Esophagus (tissue), 2 donors: Measurements from ENCODE around the gene ADCY1. TPM values are rescaled to one million over a fixed set of nuclear protein-coding genes. Genes with fewer than 3 reads are reported as not detected.

Experiments
- H3K27ac ChIP-seq, 2 donors: one replicate each; pipeline ENCODE4 v1.5.1; 2013; ENCODE audit warnings: low read depth in 2 of 2, mild to moderate bottlenecking in 2 of 2, inconsistent platforms in 1 of 2, low read length in 1 of 2, moderate library complexity in 1 of 2
- H3K27me3 ChIP-seq, 2 donors: one replicate each; pipeline ENCODE4 v1.6.1; 2013; ENCODE audit warnings: low read length in 2 of 2, control low read depth in 1 of 2, mild to moderate bottlenecking in 1 of 2; ENCODE audit not compliant: insufficient read depth in 2 of 2, control insufficient read depth in 1 of 2
- H3K36me3 ChIP-seq, 2 donors: one replicate each; pipeline ENCODE4 v1.6.1; 2013; ENCODE audit warnings: low read length in 1 of 2; ENCODE audit not compliant: control insufficient read depth in 2 of 2, insufficient read depth in 2 of 2
- H3K4me1 ChIP-seq, 2 donors: one replicate each; pipeline ENCODE4 v1.6.1; 2013; ENCODE audit warnings: low read length in 1 of 2; ENCODE audit not compliant: control insufficient read depth in 2 of 2, insufficient read depth in 2 of 2
- H3K4me3 ChIP-seq, 2 donors: one replicate each; pipeline ENCODE4 v1.5.1; 2013; ENCODE audit warnings: low read length in 2 of 2, mild to moderate bottlenecking in 2 of 2, low read depth in 1 of 2, moderate library complexity in 1 of 2
- H3K9me3 ChIP-seq, 2 donors: one replicate each; pipeline ENCODE4 v1.6.1; 2013; ENCODE audit warnings: mild to moderate bottlenecking in 2 of 2, low read depth in 1 of 2, low read length in 1 of 2, moderate library complexity in 1 of 2; ENCODE audit not compliant: control insufficient read depth in 2 of 2, insufficient read depth in 1 of 2
- WGBS, 2 donors: extraction: QIAGEN DNeasy Blood & Tissue Kit; methylation state at CpG; one replicate each; pipeline ENCODE4 v1.1.7; 2013; 5-methylcytosine and 5-hydroxymethylcytosine counted together
- polyA plus RNA-seq, 2 donors: library from polyadenylated mRNA; stranded (reverse); fragments of 200-250 nt; gene quantifications; one replicate each; pipeline ENCODE4 v1.2.3, GENCODE V29; 2013
- donor health status: healthy with polysubstance abuse.
- donor health status: Bipolar disorder and iron deficiency.

The ADCY1 gene
- polyA plus RNA-seq, 2 donors, result 0.12 to 0.18 TPM

- WGBS, 2 donors, result 87 to 91% methylated on average over 11 of the region's 11 CpGs
Measured at GRCh38 chr7:45685619-45686240, 111.6 kb downstream of the ADCY1 start.

GRCh38 chr7:45686441-45687184 is 112.4 kb downstream of the ADCY1 start:
- 92 to 94% methylated on average over 19 of the region's 19 CpGs for WGBS, 2 donors
- H3K4me1 ChIP-seq, result peaks cover 0 to 3% of the 10 kb centered on the region in 2 donors
- H3K36me3 ChIP-seq, result no peaks in the 10 kb centered on the region
- no peak overlapping the region for H3K27ac ChIP-seq
- no peaks in the 10 kb centered on the region for H3K27me3 ChIP-seq
- H3K4me3 ChIP-seq, result no peak overlapping the region
- peaks cover 0 to 1% of the 10 kb centered on the region in 2 donors for H3K9me3 ChIP-seq

More at GRCh38 chr7:45685619-45686240, 111.6 kb downstream of the ADCY1 start:
- no peaks in the 10 kb centered on the region for H3K27me3 ChIP-seq
- H3K36me3 ChIP-seq, result no peaks in the 10 kb centered on the region
- no peak overlapping the region for H3K27ac ChIP-seq
- peaks cover 0 to 3% of the 10 kb centered on the region in 2 donors for H3K4me1 ChIP-seq
- no peak overlapping the region for H3K4me3 ChIP-seq
- H3K9me3 ChIP-seq, result peaks cover 0 to 1% of the 10 kb centered on the region in 2 donors

GRCh38 chr7:45687185-45687560 is 113.0 kb downstream of the ADCY1 start:
- H3K9me3 ChIP-seq, result peaks cover 0 to 1% of the 10 kb centered on the region in 2 donors
- H3K4me1 ChIP-seq, result peaks cover 0 to 3% of the 10 kb centered on the region in 2 donors
- H3K4me3 ChIP-seq, result no peak overlapping the region
- H3K36me3 ChIP-seq, result no peaks in the 10 kb centered on the region
- 83 to 87% methylated on average over 3 of the region's 3 CpGs for WGBS, 2 donors
- H3K27me3 ChIP-seq, result no peaks in the 10 kb centered on the region
- no peak overlapping the region for H3K27ac ChIP-seq

- no peak overlapping the region for H3K27ac ChIP-seq
- H3K27me3 ChIP-seq, result no peaks in the 10 kb centered on the region
- H3K4me3 ChIP-seq, result no peak overlapping the region
- H3K4me1 ChIP-seq, result peaks cover 0 to 3% of the 10 kb centered on the region in 2 donors
- WGBS, 2 donors, result 63 to 69% methylated on average over 3 of the region's 3 CpGs
- peaks cover 0 to 1% of the 10 kb centered on the region in 2 donors for H3K9me3 ChIP-seq
- no peaks in the 10 kb centered on the region for H3K36me3 ChIP-seq
Measured at GRCh38 chr7:45687721-45688120, 113.6 kb downstream of the ADCY1 start.

GRCh38 chr7:45688382-45688781 is 114.2 kb downstream of the ADCY1 start:
- peaks cover 0 to 1% of the 10 kb centered on the region in 2 donors for H3K9me3 ChIP-seq
- H3K4me3 ChIP-seq, result no peak overlapping the region
- peaks cover 0 to 3% of the 10 kb centered on the region in 2 donors for H3K4me1 ChIP-seq
- no peaks in the 10 kb centered on the region for H3K36me3 ChIP-seq
- H3K27ac ChIP-seq, result no peak overlapping the region
- H3K27me3 ChIP-seq, result no peaks in the 10 kb centered on the region

GRCh38 chr7:45689011-45689796 is 115.0 kb downstream of the ADCY1 start:
- 81 to 82% methylated on average over 10 of the region's 10 CpGs for WGBS, 2 donors
- Histone ChIP-seq H3K4me1 (peaks cover 0 to 3% of the 10 kb centered on the region in 2 donors), H3K4me3 (no peak overlapping the region)

GRCh38 chr7:45689797-45690761 is 115.9 kb downstream of the ADCY1 start:
- no peak overlapping the region for H3K4me3 ChIP-seq
- H3K27ac ChIP-seq, result no peak overlapping the region
- WGBS, 2 donors, result 89 to 94% methylated on average over 15 of the region's 15 CpGs
- H3K36me3 ChIP-seq, result no peaks in the 10 kb centered on the region
- H3K4me1 ChIP-seq, result peaks cover 0 to 3% of the 10 kb centered on the region in 2 donors
- no peaks in the 10 kb centered on the region for H3K27me3 ChIP-seq
- H3K9me3 ChIP-seq, result peaks cover 0 to 1% of the 10 kb centered on the region in 2 donors

More at GRCh38 chr7:45689011-45689796, 115.0 kb downstream of the ADCY1 start:
- Histone ChIP-seq H3K9me3 (peaks cover 0 to 1% of the 10 kb centered on the region in 2 donors), H3K27ac (no peak overlapping the region), H3K27me3 (no peaks in the 10 kb centered on the region), H3K36me3 (no peaks in the 10 kb centered on the region)

GRCh38 chr7:45690762-45691150 is 116.6 kb downstream of the ADCY1 start:
- Histone ChIP-seq H3K9me3 (peaks cover 0 to 1% of the 10 kb centered on the region in 2 donors), H3K27ac (no peak overlapping the region), H3K4me1 (no peaks in the 10 kb centered on the region), H3K4me3 (no peak overlapping the region), H3K27me3 (no peaks in the 10 kb centered on the region), H3K36me3 (no peaks in the 10 kb centered on the region)
